Adrenal gland (tissue), 5 donors: ENCODE measurements around the gene AGPAT2.

Experiments used
- CTCF ChIP-seq, 6 experiments: fragments of 450-650 bp in 4 of 6; fragments of 200-600 bp in 2 of 6; sonication (generic) in 1 of 6; IDR thresholded peaks; 1 replicate in 5 of 6; 2 replicates in 1 of 6; pipeline versions ENCODE4 v1.5.1 to v1.8.0; 2016 to 2021; ENCODE audit warnings: antibody characterized with exemption in 6 of 6, mild to moderate bottlenecking in 2 of 6, moderate library complexity in 1 of 6
- POLR2A ChIP-seq, 2 donors: fragments of 450-650 bp; IDR thresholded peaks; one replicate each; pipeline ENCODE4 v1.6.1; 2017; ENCODE audit warnings: antibody characterized with exemption in 2 of 2, mild to moderate bottlenecking in 2 of 2, moderate library complexity in 1 of 2
- donor health status: DM: no; HTN: no; CAD: no.

GRCh38 chr9:136629879-136630661, 57.2 kb downstream of the AGPAT2 start:
- peak; percentile 15 to 61 (median 48) for TF ChIP-seq CTCF (IDR thresholded peaks at IDR 0.05)
- no peak for TF ChIP-seq POLR2A (IDR thresholded peaks at IDR 0.05)
